ENCODE data around the gene PTCD2.

GRCh38 chr5:72276219-72276752 lies 43.9 kb upstream of the PTCD2 start:
- TF ChIP-seq, protein P1, sequence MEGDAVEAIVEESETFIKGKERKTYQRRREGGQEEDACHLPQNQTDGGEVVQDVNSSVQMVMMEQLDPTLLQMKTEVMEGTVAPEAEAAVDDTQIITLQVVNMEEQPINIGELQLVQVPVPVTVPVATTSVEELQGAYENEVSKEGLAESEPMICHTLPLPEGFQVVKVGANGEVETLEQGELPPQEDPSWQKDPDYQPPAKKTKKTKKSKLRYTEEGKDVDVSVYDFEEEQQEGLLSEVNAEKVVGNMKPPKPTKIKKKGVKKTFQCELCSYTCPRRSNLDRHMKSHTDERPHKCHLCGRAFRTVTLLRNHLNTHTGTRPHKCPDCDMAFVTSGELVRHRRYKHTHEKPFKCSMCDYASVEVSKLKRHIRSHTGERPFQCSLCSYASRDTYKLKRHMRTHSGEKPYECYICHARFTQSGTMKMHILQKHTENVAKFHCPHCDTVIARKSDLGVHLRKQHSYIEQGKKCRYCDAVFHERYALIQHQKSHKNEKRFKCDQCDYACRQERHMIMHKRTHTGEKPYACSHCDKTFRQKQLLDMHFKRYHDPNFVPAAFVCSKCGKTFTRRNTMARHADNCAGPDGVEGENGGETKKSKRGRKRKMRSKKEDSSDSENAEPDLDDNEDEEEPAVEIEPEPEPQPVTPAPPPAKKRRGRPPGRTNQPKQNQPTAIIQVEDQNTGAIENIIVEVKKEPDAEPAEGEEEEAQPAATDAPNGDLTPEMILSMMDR (IDR thresholded peaks at IDR 0.05; ENCODE audit: control extremely low read depth in 1 of 3, insufficient read depth in 1 of 3, low read depth in 1 of 3, low read length in 3 of 3): no peak
- TF ChIP-seq TEAD4 (IDR thresholded peaks at IDR 0.05; ENCODE audit: low read depth, low read length) (no peak), RXRA (IDR thresholded peaks at IDR 0.05; ENCODE audit: insufficient read depth, low read depth, low read length) (no peak), EZH2 (IDR thresholded peaks at IDR 0.05; ENCODE audit: low read depth, low read length, severe bottlenecking) (no peak), EP300 (IDR thresholded peaks at IDR 0.05; ENCODE audit: borderline replicate concordance in 1 of 2, low read depth in 2 of 2, low read length in 2 of 2) (no peak), NANOG (IDR thresholded peaks at IDR 0.05; ENCODE audit: insufficient read depth, low read depth, low read length, poor library complexity, severe bottlenecking) (no peak)

All from H1 (cell line).